ENCODE results near the gene SYT9. TPM values are rescaled to one million over a fixed set of nuclear protein-coding genes. Genes with fewer than 3 reads are reported as not detected.

The SYT9 gene
- total and polyA plus RNA-seq, 2 donors (not counting 3 experiments of a cell fraction or from before 2014, with no cell fraction given) = 0.23 TPM; not detected in 1

GRCh38 chr11:7450836-7451235 is 199.1 kb downstream of the SYT9 start:
- no peak overlapping the region for H2AFZ ChIP-seq (ENCODE audit: low read depth, low read length)

More at GRCh38 chr11:7450836-7451235, 199.1 kb downstream of the SYT9 start:
- Histone ChIP-seq H3K27me3 (ENCODE audit: control insufficient read depth in 2 of 2, insufficient read depth in 2 of 2, low read length in 2 of 2) (no peaks in the 10 kb centered on the region), H3K36me3 (ENCODE audit: control insufficient read depth in 2 of 2, extremely low read depth in 1 of 2, insufficient read depth in 2 of 2, low read length in 2 of 2) (no peaks in the 10 kb centered on the region), H3K27ac (ENCODE audit: insufficient read depth, low read depth, low read length) (no peak overlapping the region), H4K20me1 (replicated peaks; ENCODE audit: control insufficient read depth, extremely low read depth, insufficient read depth, low read length) (no peaks in the 10 kb centered on the region), H3K4me2 (ENCODE audit: insufficient read depth, low read length) (no peak overlapping the region), H3K9ac (replicated peaks; ENCODE audit: extremely low read depth, insufficient read depth, low read length) (no peak overlapping the region), H3K4me3 (replicated peaks in 1 of 3; ENCODE audit: insufficient read depth in 1 of 3, low read depth in 1 of 3, low read length in 3 of 3) (no peak overlapping the region), H3K4me1 (ENCODE audit: control insufficient read depth, extremely low read depth, insufficient read depth, low read length) (no peaks in the 10 kb centered on the region), H3K9me3 (replicated peaks; ENCODE audit: control insufficient read depth, insufficient read depth, low read length) (no peaks in the 10 kb centered on the region), H3K79me2 (ENCODE audit: control insufficient read depth, insufficient read depth, low read length) (no peaks in the 10 kb centered on the region), H3K9me1 (replicated peaks; ENCODE audit: control insufficient read depth, extremely low read depth, insufficient read depth, low read length) (no peaks in the 10 kb centered on the region)
- no TSS peak for BruUV-seq (replicated peaks)
- dilution Hi-C loops (cut with MboI; ENCODE audit: extremely low pct_ligation_motif_present, low sequenced_read_pairs) (no loop called here), intact Hi-C loops (cut with micrococcal nuclease) (no loop called here)
- ChIA-PET POLR2A (no interaction called here), CTCF (interaction anchor here (0.8 to 2.1 kb wide), 6 partner anchors 9 to 638 kb away, joined by 3 to 9 read pairs (median 4); no protein-coding TSS in a partner anchor)
- FAIRE-seq (no peak), DNase-seq (ENCODE audit: low read depth, low spot score) (no peak)
- TF ChIP-seq EZH2 (IDR thresholded peaks at IDR 0.05; ENCODE audit: borderline replicate concordance, low read depth, low read length, severe bottlenecking) = no peak
- TF ChIP-seq JUN (IDR thresholded peaks at IDR 0.05; ENCODE audit: borderline replicate concordance, insufficient read depth, insufficient read length, low read depth) = no peak
- no peak for TF ChIP-seq MAX (IDR thresholded peaks at IDR 0.05; ENCODE audit: insufficient read depth, insufficient read length)
- TF ChIP-seq CTCF (IDR thresholded peaks at IDR 0.05; ENCODE audit: extremely low read depth in 1 of 2, insufficient read depth in 1 of 2, low read depth in 1 of 2, low read length in 2 of 2) = no peak
- no peak for TF ChIP-seq FOS (IDR thresholded peaks at IDR 0.05; ENCODE audit: borderline replicate concordance, insufficient read depth, low read length)
- TF ChIP-seq MYC (IDR thresholded peaks at IDR 0.05; ENCODE audit: low read depth, low read length) = no peak
- TF ChIP-seq POLR2AphosphoS5 (IDR thresholded peaks at IDR 0.05; ENCODE audit: insufficient read depth, low read depth, low read length) = no peak
- no peak for TF ChIP-seq GATA2 (IDR thresholded peaks at IDR 0.05; ENCODE audit: insufficient read depth, insufficient read length, low read depth, low read length)
- TF ChIP-seq POLR2A (IDR thresholded peaks at IDR 0.05; ENCODE audit: low read depth, low read length) = no peak

Measured in endothelial cell of umbilical vein (primary cell).